ENCODE measurements around the gene ATP6V1G2. TPM values are rescaled to one million over a fixed set of nuclear protein-coding genes. Genes with fewer than 3 reads are reported as not detected.

ATP6V1G2 gene
- total RNA-seq, 4 donors from 2014 or later, result 1.2 to 1.6 TPM; not detected in 2

DNA sequence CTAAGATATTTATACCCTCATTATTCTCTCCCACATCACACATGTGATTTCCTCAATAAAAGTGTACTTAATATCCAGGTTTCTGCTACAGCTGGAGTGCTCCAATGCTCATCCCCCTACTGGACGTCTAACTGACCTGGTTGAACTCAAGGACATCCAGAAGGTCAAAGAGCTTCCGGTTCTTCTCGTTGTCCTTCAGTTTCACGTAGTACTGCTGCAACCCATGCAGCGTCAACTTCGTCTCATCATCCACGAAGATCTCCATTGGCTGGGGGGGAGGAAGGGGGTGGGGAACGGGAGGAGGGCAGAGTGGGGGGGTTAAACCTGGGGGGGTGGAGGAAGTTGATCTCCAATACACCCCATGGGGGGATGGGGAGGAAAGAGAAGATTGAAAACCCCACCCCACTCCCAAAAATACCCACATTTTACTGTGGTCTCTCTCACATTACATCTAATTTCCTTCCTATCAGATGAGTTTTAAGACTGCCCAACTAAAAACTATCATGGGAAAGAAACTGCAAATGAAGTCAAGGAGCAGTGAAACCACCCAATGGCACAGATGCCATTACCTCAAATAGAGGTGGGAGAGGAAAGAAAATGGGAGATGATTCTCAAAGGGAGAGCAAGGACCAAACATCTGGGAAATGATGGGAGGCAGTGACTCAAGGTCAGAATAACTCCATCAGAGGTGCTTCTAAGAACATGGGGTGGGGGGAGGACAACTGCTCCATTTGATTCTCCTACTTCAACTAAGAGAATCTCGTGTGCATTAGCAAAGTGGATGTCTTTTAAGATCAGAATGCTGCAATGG, 13.6 kb downstream of the ATP6V1G2 start:
- intact Hi-C loops (cut with DNase I; ENCODE audit: low total_unique reads), result no loop called here
- no peaks in the 10 kb centered on the region for H3K9me3 ChIP-seq
- no peak for TF ChIP-seq POLR2A (IDR thresholded peaks at IDR 0.05)
- TF ChIP-seq, protein P1, sequence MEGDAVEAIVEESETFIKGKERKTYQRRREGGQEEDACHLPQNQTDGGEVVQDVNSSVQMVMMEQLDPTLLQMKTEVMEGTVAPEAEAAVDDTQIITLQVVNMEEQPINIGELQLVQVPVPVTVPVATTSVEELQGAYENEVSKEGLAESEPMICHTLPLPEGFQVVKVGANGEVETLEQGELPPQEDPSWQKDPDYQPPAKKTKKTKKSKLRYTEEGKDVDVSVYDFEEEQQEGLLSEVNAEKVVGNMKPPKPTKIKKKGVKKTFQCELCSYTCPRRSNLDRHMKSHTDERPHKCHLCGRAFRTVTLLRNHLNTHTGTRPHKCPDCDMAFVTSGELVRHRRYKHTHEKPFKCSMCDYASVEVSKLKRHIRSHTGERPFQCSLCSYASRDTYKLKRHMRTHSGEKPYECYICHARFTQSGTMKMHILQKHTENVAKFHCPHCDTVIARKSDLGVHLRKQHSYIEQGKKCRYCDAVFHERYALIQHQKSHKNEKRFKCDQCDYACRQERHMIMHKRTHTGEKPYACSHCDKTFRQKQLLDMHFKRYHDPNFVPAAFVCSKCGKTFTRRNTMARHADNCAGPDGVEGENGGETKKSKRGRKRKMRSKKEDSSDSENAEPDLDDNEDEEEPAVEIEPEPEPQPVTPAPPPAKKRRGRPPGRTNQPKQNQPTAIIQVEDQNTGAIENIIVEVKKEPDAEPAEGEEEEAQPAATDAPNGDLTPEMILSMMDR (IDR thresholded peaks at IDR 0.05), result no peak
- no peaks in the 10 kb centered on the region for H3K36me3 ChIP-seq
- no peak for DNase-seq
- H3K27me3 ChIP-seq, result no peaks in the 10 kb centered on the region
- no peak overlapping the region for H3K27ac ChIP-seq
- H3K4me3 ChIP-seq, result no peak overlapping the region
- H3K4me1 ChIP-seq, result no peaks in the 10 kb centered on the region

DNA sequence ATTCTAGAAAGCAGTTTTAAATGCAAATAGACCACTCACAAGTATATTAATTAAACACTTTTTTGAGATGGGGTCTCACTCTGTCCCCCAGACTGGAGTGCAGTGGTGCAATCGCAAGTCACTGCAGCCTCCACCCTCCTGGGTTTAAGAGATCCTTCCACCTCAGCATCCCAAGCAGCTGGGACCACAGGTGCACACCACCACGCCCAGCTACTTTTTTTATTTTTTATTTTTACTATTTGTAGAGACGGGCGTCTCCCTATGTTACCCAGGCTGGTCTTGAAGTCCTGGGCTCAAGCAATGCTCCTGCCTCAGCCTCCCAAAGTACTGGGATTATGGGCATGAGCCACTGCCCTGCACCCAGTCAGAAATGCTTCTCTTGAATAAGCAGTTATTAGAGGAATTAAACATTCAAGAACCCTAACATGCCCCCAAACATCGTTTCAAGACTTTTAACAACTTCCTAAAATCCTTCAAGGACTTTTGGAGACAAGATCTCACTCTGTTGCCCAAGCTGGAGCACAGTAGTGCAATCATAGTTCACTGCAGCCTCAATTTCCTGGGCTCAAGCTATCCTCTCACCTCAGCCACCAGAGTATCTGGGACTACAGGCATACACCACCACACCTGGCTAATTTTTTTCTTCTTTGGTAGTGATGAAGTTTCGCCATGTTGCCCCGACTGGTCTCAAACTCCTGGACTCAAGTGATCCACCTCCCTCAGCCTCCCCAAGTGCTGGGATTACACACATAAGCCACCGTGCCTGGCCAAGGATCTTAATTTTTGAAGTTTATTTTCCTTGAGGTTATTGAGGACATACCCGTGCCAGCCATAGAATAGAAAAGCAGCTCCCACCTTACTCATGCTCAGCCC, 14.4 kb downstream of the ATP6V1G2 start:
- TF ChIP-seq POLR2A (IDR thresholded peaks at IDR 0.05), result no peak
- TF ChIP-seq, protein P1 (IDR thresholded peaks at IDR 0.05), result no peak
- Histone ChIP-seq H3K36me3 (no peaks in the 10 kb centered on the region), H3K27me3 (no peaks in the 10 kb centered on the region), H3K27ac (no peak overlapping the region), H3K4me3 (no peak overlapping the region), H3K4me1 (no peaks in the 10 kb centered on the region), H3K9me3 (no peaks in the 10 kb centered on the region)
- no peak for DNase-seq
- intact Hi-C loops (cut with DNase I; ENCODE audit: low total_unique reads), result no loop called here

DNA sequence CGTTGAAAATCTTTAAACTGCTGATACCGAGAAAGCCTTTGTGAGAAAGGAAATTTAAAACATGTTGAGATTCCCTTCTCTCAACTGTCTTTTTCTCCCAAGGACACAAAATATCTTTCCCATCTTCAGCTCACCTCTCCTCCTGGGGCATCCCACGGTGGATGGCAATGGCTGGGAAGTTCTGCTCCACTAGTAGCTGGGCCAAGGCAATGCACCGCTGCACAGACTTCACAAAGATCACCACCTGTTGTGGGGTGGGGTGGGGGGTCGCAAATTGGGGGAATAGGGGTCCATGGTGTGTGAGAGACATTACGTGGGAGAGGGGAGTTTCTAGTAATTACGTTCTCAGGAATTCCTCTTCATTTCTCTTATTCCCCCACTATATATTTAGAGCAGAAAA, 15.2 kb downstream of the ATP6V1G2 start:
- no peaks in the 10 kb centered on the region for H3K4me1 ChIP-seq
- no peaks in the 10 kb centered on the region for H3K9me3 ChIP-seq
- no peak overlapping the region for H3K27ac ChIP-seq
- H3K27me3 ChIP-seq, result no peaks in the 10 kb centered on the region
- H3K4me3 ChIP-seq, result no peak overlapping the region
- intact Hi-C loops (cut with DNase I; ENCODE audit: low total_unique reads), result no loop called here
- DNase-seq, result no peak
- TF ChIP-seq, protein P1 (IDR thresholded peaks at IDR 0.05), result no peak
- no peak for TF ChIP-seq POLR2A (IDR thresholded peaks at IDR 0.05)
- no peaks in the 10 kb centered on the region for H3K36me3 ChIP-seq

DNA sequence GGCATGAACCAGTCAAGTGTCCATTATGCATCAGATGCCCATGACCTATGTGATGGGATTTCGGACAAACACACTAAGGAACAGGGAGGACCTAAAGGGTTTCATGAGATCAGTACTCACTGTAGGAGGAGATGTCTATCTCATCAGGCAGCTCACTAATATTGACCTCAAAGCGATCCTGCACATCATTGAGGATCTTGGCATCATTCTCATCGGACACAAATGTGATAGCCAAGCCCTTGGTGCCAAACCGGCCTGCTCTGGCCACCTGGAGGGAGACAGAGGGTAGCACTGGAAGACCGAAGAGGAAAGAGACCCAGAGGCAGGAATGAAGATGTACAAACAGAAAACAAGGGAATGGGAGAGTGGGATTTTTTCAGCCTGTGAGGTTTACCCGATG, 15.7 kb downstream of the ATP6V1G2 start:
- no peak for DNase-seq
- no peak for TF ChIP-seq POLR2A (IDR thresholded peaks at IDR 0.05)
- TF ChIP-seq, protein P1 (IDR thresholded peaks at IDR 0.05), result no peak
- no peak overlapping the region for H3K4me3 ChIP-seq
- H3K27ac ChIP-seq, result no peak overlapping the region
- no peaks in the 10 kb centered on the region for H3K27me3 ChIP-seq
- H3K4me1 ChIP-seq, result no peaks in the 10 kb centered on the region
- H3K9me3 ChIP-seq, result no peaks in the 10 kb centered on the region
- intact Hi-C loops (cut with DNase I; ENCODE audit: low total_unique reads), result no loop called here
- no peaks in the 10 kb centered on the region for H3K36me3 ChIP-seq

Data from uterus (tissue), 4 donors.